Spleen (tissue), 11 donors: ENCODE measurements around the gene RCN2. TPM values are rescaled to one million over a fixed set of nuclear protein-coding genes. Genes with fewer than 3 reads are reported as not detected.

Source experiments
- DNase-seq: peaks from one replicate; pipeline ENCODE4 v3.0.0-alpha.2; 2020
- H3K27ac ChIP-seq, 8 donors: fragments of 200-600 bp; sonication (generic) in 7 of 8; 1 replicate in 4 of 8; 2 replicates in 4 of 8; pipeline versions ENCODE4 v1.5.0 to v1.8.0; 2016 to 2021; ENCODE audit warnings: inconsistent platforms in 4 of 8, mild to moderate bottlenecking in 4 of 8, moderate library complexity in 1 of 8
- H3K27me3 ChIP-seq, 7 donors: fragments of 200-600 bp; sonication (generic) in 6 of 7; replicated peaks in 1 of 7; 1 replicate in 4 of 7; 2 replicates in 3 of 7; pipeline versions ENCODE4 v1.5.0 to v1.8.0; 2016 to 2021; ENCODE audit warnings: inconsistent platforms in 3 of 7, mild to moderate bottlenecking in 1 of 7
- H3K36me3 ChIP-seq, 6 donors: fragments of 200-600 bp; sonication (generic) in 5 of 6; 1 replicate in 4 of 6; 2 replicates in 2 of 6; pipeline versions ENCODE4 v1.5.0 to v1.8.0; 2016 to 2021; ENCODE audit warnings: inconsistent platforms in 2 of 6
- H3K4me1 ChIP-seq, 6 donors: fragments of 200-600 bp; sonication (generic) in 5 of 6; 1 replicate in 3 of 6; 2 replicates in 3 of 6; pipeline versions ENCODE4 v1.5.0 to v1.8.0; 2016 to 2021; ENCODE audit warnings: inconsistent platforms in 3 of 6
- H3K4me3 ChIP-seq, 8 donors: fragments of 200-600 bp; sonication (generic) in 7 of 8; 1 replicate in 4 of 8; 2 replicates in 4 of 8; pipeline versions ENCODE4 v1.5.0 to v1.8.0; 2016 to 2021; ENCODE audit warnings: inconsistent platforms in 4 of 8, mild to moderate bottlenecking in 4 of 8, moderate library complexity in 2 of 8
- H3K9me3 ChIP-seq, 8 donors: fragments of 200-600 bp; sonication (generic) in 7 of 8; 1 replicate in 4 of 8; 2 replicates in 4 of 8; pipeline versions ENCODE4 v1.5.0 to v1.8.0; 2016 to 2021; ENCODE audit warnings: inconsistent platforms in 4 of 8
- POLR2A ChIP-seq, 3 donors: fragments of 450-650 bp; IDR thresholded peaks; one replicate each; pipeline ENCODE4 v1.5.1; 2017; ENCODE audit warnings: antibody characterized with exemption in 3 of 3, mild to moderate bottlenecking in 1 of 3
- POLR2AphosphoS5 ChIP-seq, 3 donors: sonication (generic); formaldehyde crosslinking; IDR thresholded peaks; one replicate each; pipeline ENCODE4 v1.5.1; 2017; ENCODE audit warnings: antibody characterized with exemption in 3 of 3
- WGBS, 5 donors: extraction: QIAGEN DNeasy Blood & Tissue Kit in 3 of 5; methylation state at CpG; one replicate each; pipeline versions ENCODE4 v1.1.5 to v1.1.7; 2013 to 2018; 5-methylcytosine and 5-hydroxymethylcytosine counted together
- intact Hi-C: fragments of 100-400 bp; cut with DNase I; formaldehyde crosslinking; loops from one replicate; pipeline ENCODE4 v1.15.0; 2023; ENCODE audit warnings: low total_unique reads
- polyA plus RNA-seq, 3 donors: library from polyadenylated mRNA; stranded (reverse); fragments of 200-250 nt; gene quantifications; one replicate each; pipeline ENCODE4 v1.2.1, GENCODE V29; 2013
- total RNA-seq, 7 donors: library from RNA; depleted of rRNA in 3 of 7; stranded (reverse); fragments of >200 nt in 3 of 7; fragmentation: NEBNext Ultra II Directional in 4 of 7; extraction: Animal tissue kit (Norgen Biotek cat#: 25700) in 4 of 7; gene quantifications; one replicate each; pipeline versions ENCODE4 v1.1.0 to v1.2.1, GENCODE V29; 2016 to 2021
- TF ChIP-seq, protein P1 (sequence below), 11 experiments: fragments of 200-600 bp in 7 of 11; fragments of 450-650 bp in 4 of 11; sonication (generic) in 4 of 11; IDR thresholded peaks in 8 of 11; conservative IDR thresholded peaks in 3 of 11; 1 replicate in 7 of 11; 2 replicates in 4 of 11; pipeline versions ENCODE4 v1.4.0 to v1.8.0; 2016 to 2021; ENCODE audit warnings: antibody characterized with exemption in 11 of 11, inconsistent platforms in 4 of 11, mild to moderate bottlenecking in 1 of 11
- donor health status: healthy with polysubstance abuse.
- donor health status: DM: no; HTN: no; CAD: no; lungs with moderate emphysema.
- donor health status: DM: no; HTN: no; CAD: no.
- donor health status: Bipolar disorder and iron deficiency.
- donor health status: healthy.
- donor health status: DM: no; HTN: no; CAD: no.
- donor health status: DM: yes; HTN: yes; CAD: no.

RCN2 gene
- total and polyA plus RNA-seq, 10 donors: 24.6 to 38.3 (median 31.6) TPM

DNA sequence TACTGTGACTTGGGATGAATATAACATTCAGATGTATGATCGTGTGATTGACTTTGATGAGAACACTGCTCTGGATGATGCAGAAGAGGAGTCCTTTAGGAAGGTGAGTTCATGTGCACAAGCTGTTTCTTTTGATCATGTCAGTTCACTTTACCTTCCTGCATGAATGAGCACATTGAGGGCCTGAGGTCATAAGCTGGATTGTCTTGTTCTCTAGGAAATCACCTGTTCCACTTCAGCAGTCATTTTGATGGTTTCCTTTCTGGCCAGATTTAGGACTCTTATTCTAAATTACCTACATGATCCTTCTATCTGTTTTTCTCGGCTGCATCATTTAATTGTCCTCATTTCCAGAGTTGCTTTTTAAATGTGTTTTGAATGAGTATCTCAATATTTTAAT lies 4.1 kb downstream of the RCN2 start:
- WGBS, 5 donors: 68 to 84% (median 74%) methylated on average over 2 of the region's 2 CpGs
- peak overlapping the region in 2 of 8 donors; percentile 5 to 37 for H3K27ac ChIP-seq
- peaks cover 3 to 58% (median 36%) of the 10 kb centered on the region in 6 donors for H3K4me1 ChIP-seq
- H3K36me3 ChIP-seq: peaks cover 0 to 57% (median 16%) of the 10 kb centered on the region in 6 donors
- DNase-seq: no peak
- H3K4me3 ChIP-seq: no peak overlapping the region
- intact Hi-C loops: no loop called here
- TF ChIP-seq POLR2A (IDR thresholded peaks at IDR 0.05) (no peak), POLR2AphosphoS5 (IDR thresholded peaks at IDR 0.05) (peak in 1 of 3 donors; percentile 22)
- no peaks in the 10 kb centered on the region for H3K27me3 ChIP-seq
- H3K9me3 ChIP-seq: no peaks in the 10 kb centered on the region

DNA sequence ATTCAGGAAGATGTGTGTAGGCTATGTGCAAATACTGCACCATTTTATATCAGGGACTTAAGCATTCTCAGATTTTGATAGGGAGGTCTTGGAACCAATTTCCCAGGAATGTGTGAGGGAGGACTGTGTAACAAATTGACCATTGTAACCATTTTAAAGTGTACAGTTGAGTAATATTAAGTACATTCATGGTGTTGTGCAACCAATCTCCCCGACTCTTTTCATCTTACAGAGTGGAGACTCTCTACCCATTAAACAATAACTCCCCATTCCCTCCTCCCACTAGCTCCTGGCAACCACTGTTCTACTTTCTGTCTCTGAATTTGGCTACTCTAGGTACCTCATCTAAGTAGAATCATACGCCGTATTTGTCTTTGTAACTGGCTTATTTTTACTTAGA lies 5.1 kb downstream of the RCN2 start:
- H3K4me1 ChIP-seq: peaks cover 3 to 58% (median 30%) of the 10 kb centered on the region in 6 donors
- no peak for DNase-seq
- H3K9me3 ChIP-seq: no peaks in the 10 kb centered on the region
- H3K27ac ChIP-seq: no peak overlapping the region
- peaks cover 0 to 57% (median 16%) of the 10 kb centered on the region in 6 donors for H3K36me3 ChIP-seq
- intact Hi-C loops: no loop called here
- 80 to 96% (median 85%) methylated on average over 3 of the region's 3 CpGs for WGBS, 5 donors
- TF ChIP-seq POLR2A (IDR thresholded peaks at IDR 0.05) (no peak), POLR2AphosphoS5 (IDR thresholded peaks at IDR 0.05) (no peak)
- TF ChIP-seq, protein P1, sequence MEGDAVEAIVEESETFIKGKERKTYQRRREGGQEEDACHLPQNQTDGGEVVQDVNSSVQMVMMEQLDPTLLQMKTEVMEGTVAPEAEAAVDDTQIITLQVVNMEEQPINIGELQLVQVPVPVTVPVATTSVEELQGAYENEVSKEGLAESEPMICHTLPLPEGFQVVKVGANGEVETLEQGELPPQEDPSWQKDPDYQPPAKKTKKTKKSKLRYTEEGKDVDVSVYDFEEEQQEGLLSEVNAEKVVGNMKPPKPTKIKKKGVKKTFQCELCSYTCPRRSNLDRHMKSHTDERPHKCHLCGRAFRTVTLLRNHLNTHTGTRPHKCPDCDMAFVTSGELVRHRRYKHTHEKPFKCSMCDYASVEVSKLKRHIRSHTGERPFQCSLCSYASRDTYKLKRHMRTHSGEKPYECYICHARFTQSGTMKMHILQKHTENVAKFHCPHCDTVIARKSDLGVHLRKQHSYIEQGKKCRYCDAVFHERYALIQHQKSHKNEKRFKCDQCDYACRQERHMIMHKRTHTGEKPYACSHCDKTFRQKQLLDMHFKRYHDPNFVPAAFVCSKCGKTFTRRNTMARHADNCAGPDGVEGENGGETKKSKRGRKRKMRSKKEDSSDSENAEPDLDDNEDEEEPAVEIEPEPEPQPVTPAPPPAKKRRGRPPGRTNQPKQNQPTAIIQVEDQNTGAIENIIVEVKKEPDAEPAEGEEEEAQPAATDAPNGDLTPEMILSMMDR (IDR thresholded peaks at IDR 0.05 in 8 of 11, conservative IDR thresholded peaks at IDR 0.05 in 3 of 11): no peak
- H3K27me3 ChIP-seq: no peaks in the 10 kb centered on the region
- no peak overlapping the region for H3K4me3 ChIP-seq

DNA sequence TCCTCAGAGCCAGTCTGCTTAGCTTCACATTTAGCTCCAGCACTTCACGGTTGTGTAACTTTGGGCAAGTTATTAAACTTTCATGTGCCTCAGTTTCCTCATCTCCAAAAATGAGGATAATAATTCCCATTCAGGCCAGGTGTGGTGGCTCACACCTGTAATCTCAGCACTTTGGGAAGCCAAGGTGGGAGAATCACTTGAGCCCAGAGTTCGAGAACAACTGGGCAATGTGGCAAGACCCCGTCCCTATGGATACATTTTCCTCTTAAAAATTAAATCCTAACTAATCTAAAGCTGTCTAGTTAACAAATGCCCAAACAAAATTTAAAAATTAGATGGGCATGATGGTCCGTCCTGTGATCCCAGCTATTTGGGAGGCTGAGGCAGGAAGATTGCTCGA lies 7.2 kb downstream of the RCN2 start:
- no peak overlapping the region for H3K4me3 ChIP-seq
- WGBS, 5 donors: 96 to 98% (median 97%) methylated on average over 5 of the region's 5 CpGs
- H3K4me1 ChIP-seq: peaks cover 0 to 39% (median 18%) of the 10 kb centered on the region in 6 donors
- no peaks in the 10 kb centered on the region for H3K9me3 ChIP-seq
- H3K27ac ChIP-seq: no peak overlapping the region
- no peak for DNase-seq
- intact Hi-C loops: no loop called here
- no peaks in the 10 kb centered on the region for H3K27me3 ChIP-seq
- H3K36me3 ChIP-seq: peaks cover 0 to 56% (median 17%) of the 10 kb centered on the region in 6 donors
- TF ChIP-seq POLR2A (IDR thresholded peaks at IDR 0.05) (no peak), POLR2AphosphoS5 (IDR thresholded peaks at IDR 0.05) (no peak)
- TF ChIP-seq, protein P1 (IDR thresholded peaks at IDR 0.05 in 8 of 11, conservative IDR thresholded peaks at IDR 0.05 in 3 of 11): no peak

DNA sequence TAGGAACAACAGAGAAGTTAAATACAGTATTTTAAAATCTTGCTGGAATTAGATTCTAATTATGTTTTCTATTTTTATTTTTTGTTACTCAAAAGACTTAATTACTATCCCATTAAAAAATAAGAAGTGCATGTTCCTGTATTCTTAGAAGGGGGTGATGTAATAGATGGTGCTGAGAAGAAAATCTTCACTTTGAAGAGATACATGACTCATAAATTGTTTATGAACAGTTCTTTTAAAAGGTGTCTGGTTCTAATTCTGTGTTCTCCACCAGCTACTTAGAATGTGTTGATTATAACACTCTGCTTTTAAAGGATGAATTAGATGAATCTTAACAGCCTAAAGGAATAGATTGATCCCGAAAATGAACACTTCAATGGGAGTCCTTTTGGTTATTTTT lies 8.2 kb downstream of the RCN2 start:
- peaks cover 0 to 55% (median 24%) of the 10 kb centered on the region in 6 donors for H3K36me3 ChIP-seq
- no peak overlapping the region for H3K4me3 ChIP-seq
- DNase-seq: no peak
- TF ChIP-seq, protein P1 (IDR thresholded peaks at IDR 0.05 in 8 of 11, conservative IDR thresholded peaks at IDR 0.05 in 3 of 11): no peak
- TF ChIP-seq POLR2AphosphoS5 (IDR thresholded peaks at IDR 0.05) (no peak), POLR2A (IDR thresholded peaks at IDR 0.05) (no peak)
- intact Hi-C loops: no loop called here
- H3K27ac ChIP-seq: no peak overlapping the region
- H3K27me3 ChIP-seq: no peaks in the 10 kb centered on the region
- WGBS, 5 donors: 0 to 7% (median 0%) methylated on average over 1 of the region's 1 CpG
- H3K4me1 ChIP-seq: peaks cover 0 to 29% (median 15%) of the 10 kb centered on the region in 6 donors
- no peaks in the 10 kb centered on the region for H3K9me3 ChIP-seq
